ENCODE measurements around the gene CHRNA3.
"Not testable (repeated sequence)": the region's sequence is repeated elsewhere in the genome, so short reads cannot be mapped to it uniquely, and the experiment has no call there.

CHRNA3 gene

GRCh38 chr15:78570710-78571109 lies 50.1 kb downstream of the CHRNA3 start:
- DNase-seq (ENCODE audit: low read depth, low spot score), result no peak
- H3K4me3 ChIP-seq (ENCODE audit: low read length), result no peak overlapping the region

GRCh38 chr15:78567531-78567930 lies 53.3 kb downstream of the CHRNA3 start:
- no peak overlapping the region for H3K4me3 ChIP-seq (ENCODE audit: low read length)
- no peak for DNase-seq (ENCODE audit: low read depth, low spot score)

- DNase-seq (ENCODE audit: low read depth, low spot score), result no peak
- H3K4me3 ChIP-seq (ENCODE audit: low read length), result peak overlapping the region; percentile 59
Measured at GRCh38 chr15:78565951-78566774, 54.6 kb downstream of the CHRNA3 start.

GRCh38 chr15:78565097-78565950 lies 55.5 kb downstream of the CHRNA3 start, which contains the start of gene CHRNA5:
CHRNA5 (plus strand) TSS chr15:78565520; CDS start chr15:78565720, 200 bp downstream.
- peak; percentile 86 for DNase-seq (ENCODE audit: low read depth, low spot score)

GRCh38 chr15:78564743-78565096 lies 56.1 kb downstream of the CHRNA3 start:
- peak overlapping the region; percentile 59 for H3K4me3 ChIP-seq (ENCODE audit: low read length)
- no peak for DNase-seq (ENCODE audit: low read depth, low spot score)

More at GRCh38 chr15:78565097-78565950, 55.5 kb downstream of the CHRNA3 start, which contains the start of gene CHRNA5:
- H3K4me3 ChIP-seq (ENCODE audit: low read length), result peak within 1 kb of the TSS; percentile 59

GRCh38 chr15:78563092-78563491 lies 57.7 kb downstream of the CHRNA3 start:
- no peak overlapping the region for H3K4me3 ChIP-seq (ENCODE audit: low read length)
- DNase-seq (ENCODE audit: low read depth, low spot score), result no peak

- DNase-seq (ENCODE audit: low read depth, low spot score), result no peak
Measured at GRCh38 chr15:78561490-78561889, 59.3 kb downstream of the CHRNA3 start.

GRCh38 chr15:78560201-78560600 lies 60.6 kb downstream of the CHRNA3 start:
- not testable (repeated sequence) for H3K4me3 ChIP-seq (ENCODE audit: low read length); DNase-seq (ENCODE audit: low read depth, low spot score)

More at GRCh38 chr15:78561490-78561889, 59.3 kb downstream of the CHRNA3 start:
- no peak overlapping the region for H3K4me3 ChIP-seq (ENCODE audit: low read length)

GRCh38 chr15:78552597-78552996 lies 68.2 kb downstream of the CHRNA3 start:
- H3K4me3 ChIP-seq (ENCODE audit: low read length), result no peak overlapping the region
- no peak for DNase-seq (ENCODE audit: low read depth, low spot score)

- no peak for DNase-seq (ENCODE audit: low read depth, low spot score)
- H3K4me3 ChIP-seq (ENCODE audit: low read length), result no peak overlapping the region
Measured at GRCh38 chr15:78551902-78552301, 68.9 kb downstream of the CHRNA3 start.

- no peak for DNase-seq (ENCODE audit: low read depth, low spot score)
- H3K4me3 ChIP-seq (ENCODE audit: low read length), result no peak overlapping the region
Measured at GRCh38 chr15:78550815-78551214, 70.0 kb downstream of the CHRNA3 start.

GRCh38 chr15:78550194-78550593 lies 70.6 kb downstream of the CHRNA3 start:
- no peak for DNase-seq (ENCODE audit: low read depth, low spot score)
- H3K4me3 ChIP-seq (ENCODE audit: low read length), result no peak overlapping the region

Data from Jurkat, Clone E6-1 (cell line).